ENCODE results near the gene FBL.
"Not testable (repeated sequence)": the region's sequence is repeated elsewhere in the genome, so short reads cannot be mapped to it uniquely, and the experiment has no call there.

The FBL gene

DNA sequence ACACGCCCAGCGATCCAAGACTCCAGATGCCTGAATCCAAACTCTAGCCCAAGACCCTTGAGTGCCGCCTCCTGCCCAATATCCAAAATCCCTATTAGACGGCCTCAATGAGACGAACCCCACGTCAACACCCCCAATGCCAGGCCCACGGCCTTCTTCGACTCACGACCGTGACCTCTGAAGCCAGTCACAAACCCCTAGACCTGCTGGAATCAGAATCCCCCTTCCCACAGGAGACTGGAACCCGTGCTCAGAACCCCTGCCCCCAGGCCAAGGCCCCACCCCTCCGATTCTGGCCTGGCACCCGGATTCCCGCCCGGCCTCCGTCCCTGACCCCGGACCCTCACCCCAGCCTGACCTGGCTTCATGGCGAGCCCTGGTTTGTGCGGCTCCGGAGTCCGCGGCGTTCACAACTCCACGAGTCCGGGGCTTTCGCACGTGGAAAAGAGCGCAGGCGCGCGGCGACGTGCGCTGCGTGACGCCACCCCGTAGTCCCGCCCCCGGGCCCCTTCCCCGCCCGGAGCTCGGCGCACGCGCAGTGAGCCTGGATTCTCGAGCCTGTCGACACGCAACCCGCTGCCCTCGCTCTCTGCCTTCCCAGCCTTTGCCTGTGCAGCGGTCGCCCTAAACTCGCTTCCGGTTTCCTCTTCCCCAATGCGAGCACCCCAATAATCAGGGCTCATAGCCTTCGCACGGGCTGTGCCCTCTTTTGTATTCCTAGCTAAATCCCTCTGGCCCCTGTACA lies at the start of gene FBL:
TSS of gene FBL (minus strand) at position 447 of the 745 bp plus-strand sequence. CDS start at position 368, 79 bp downstream.
- peak; percentile 95 for DNase-seq

DNA sequence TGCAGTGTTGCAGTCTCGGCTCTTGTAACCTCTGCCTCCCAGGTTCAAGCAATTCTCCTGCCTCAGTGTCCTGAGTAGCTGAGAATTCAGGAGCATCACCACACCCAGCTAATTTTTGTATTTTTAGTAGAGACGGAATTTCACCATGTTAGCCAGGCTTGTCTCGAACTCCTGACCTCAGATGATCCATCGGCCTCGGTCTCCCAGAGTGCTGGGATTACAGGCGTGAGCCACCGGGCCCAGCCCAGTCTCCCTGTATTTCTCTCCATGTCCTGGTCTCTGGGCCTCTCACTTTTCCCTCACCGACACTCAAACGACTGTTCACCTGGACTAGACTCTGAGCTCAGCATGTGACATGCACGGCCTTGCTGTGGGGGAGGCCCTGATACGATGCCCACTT lies 48.9 kb upstream of the FBL start:
- DNase-seq, result not testable (repeated sequence)

DNA sequence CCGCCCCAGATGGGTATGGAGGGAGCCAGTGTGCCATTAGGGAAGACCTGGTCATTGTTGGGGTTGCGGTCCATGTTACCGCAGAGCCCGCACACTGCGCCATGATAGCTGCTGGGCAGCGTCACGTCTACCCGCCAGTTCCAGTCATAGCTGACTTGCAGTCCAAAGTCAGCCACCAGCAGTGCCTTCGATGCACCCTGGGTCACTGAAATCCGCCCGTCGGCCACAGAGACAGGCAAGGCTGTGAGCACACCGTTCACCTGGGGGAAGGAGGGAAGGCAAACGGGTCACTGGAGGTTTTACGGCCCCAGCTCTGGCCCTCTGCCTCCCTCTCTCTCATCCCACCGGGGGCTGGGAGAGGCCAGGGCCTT lies 48.0 kb upstream of the FBL start:
- DNase-seq, result not testable (repeated sequence)

DNA sequence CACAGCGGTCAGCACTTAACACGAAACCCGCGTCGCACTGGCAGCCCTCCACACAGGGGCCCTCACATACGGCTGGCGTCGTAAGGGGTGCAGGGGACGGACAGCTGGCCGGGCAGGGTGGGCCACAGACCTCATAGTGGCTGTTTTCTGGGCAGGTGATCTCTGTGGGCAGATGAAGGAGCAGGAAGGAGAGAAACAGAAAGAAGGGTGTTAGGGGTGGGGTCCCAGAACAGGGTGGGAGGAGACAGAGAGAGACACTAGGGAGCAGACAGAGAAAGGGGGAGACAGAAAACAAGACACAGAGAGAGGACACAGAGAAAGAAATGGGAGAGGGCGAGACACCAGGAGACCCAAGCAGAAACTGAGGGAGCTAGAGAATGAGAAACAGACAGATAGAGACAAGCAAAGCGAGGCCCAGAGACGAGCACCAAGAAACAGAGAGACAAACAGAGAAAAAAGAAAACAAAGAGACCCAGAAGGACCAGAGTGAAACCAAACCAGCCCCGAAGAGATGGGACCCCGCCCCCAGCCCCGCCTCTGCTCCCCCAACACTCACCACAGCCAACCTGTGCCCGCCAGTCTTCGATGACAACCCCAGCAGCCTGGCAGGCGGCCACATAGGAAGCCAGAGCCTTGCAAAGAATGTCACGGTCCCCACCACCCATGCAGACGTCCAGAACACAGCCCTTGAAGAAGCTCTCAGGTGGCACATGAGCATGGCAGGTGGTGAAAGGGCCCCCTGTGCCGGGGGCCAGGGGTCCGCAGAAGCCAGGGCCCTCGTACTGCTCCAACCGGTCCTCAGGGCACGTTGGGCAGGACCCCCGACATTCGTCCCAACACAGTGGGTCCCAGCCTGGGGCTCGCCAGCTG lies 47.4 kb upstream of the FBL start:
- DNase-seq, result not testable (repeated sequence)

DNA sequence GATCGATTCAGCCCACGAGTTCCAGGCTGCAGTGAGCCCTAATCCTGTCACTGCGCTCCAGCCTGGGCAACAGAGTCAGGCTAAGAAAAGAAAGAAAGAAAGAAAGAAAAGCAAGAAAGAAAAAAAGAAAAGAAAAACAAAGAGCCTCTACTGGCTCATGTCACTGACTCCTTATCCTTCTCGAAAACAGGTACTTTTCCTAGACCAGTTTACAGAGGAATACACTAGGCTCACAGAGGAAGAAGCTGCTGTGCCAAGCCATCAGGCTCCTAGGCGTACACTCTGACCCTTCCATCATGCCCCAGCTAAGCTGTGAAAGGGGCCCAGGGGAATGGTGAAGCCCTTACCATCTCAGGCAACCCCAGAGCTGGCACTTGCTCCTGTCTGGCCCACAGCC lies 46.3 kb upstream of the FBL start:
- DNase-seq, result not testable (repeated sequence)

DNA sequence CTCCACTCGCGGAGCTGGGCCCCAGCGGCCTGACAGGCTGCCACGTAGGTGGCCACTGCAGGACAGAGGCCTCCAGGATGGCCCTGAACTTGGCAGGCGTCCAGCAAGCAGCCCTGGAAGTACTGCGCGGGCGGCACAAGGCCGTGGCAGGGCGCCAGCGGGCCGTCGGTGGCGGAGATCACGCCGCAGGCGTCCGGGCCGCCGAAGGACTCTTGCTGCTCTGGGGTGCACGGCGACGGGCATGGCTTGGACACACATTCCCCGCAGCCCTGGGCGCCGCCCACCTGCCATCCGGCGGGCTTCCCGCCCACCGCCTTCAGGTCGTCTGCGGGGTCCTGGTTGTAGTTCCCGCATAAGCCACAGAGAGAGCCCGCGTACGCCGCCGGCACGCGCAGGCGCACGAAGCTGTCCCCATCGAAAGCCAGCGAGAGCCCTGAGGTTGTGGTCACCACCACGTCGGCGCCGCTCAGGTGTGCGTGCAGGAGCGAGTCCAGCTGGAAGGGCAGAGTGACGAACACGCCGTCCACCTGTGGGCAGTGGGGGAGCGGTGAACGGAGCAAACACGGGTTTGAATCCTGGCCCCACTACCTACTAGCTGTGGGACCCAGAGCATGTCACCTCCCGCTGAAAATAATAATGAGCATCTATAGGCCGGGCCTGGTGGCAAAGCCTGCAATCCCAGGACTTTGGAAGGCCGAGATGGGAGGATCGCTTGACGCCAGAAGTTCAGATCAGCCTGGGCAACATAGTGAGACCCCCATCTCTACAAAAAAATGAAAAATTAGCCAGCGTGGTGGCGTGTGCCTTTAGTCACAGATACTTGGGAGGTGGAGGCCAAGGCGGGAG lies 45.7 kb upstream of the FBL start:
- peak; percentile 72 for DNase-seq

DNA sequence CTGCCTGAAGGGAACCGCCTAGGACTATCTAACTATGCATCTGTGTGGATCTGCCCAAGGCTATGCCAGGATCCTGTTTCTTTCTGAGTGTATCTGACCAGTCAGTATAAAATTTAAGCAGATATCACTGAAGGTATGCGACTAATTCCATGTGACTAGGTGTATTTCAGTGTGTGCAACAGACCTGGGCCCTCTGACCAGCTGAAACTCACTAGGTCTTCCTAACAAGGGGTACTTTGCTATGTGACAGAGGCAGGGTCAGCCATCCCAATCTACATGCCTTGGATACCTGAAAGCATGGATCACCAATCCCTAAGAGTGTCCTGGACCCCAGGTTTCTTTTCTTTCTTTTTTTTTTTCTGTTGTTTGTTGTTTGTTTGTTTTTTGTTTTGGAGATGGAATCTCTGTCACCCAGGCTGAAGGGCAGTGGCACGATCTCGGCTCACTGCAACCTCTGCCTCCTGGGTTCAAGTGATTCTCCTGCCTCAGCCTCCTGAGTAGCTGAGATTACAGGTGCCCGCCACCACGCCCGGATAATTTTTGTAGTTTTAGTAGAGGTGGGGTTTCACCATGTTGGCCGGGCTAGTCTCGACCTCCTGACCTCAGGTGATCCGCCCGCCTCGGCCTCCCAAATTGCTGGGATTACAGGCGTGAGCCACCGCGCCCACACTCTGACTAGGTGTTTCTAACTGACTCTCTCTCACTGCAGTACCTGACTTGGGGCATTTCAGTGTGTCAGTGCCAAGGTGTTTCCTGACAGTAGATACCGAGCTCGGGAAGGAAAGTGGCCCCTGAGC lies 44.8 kb upstream of the FBL start:
- DNase-seq, result no peak

DNA sequence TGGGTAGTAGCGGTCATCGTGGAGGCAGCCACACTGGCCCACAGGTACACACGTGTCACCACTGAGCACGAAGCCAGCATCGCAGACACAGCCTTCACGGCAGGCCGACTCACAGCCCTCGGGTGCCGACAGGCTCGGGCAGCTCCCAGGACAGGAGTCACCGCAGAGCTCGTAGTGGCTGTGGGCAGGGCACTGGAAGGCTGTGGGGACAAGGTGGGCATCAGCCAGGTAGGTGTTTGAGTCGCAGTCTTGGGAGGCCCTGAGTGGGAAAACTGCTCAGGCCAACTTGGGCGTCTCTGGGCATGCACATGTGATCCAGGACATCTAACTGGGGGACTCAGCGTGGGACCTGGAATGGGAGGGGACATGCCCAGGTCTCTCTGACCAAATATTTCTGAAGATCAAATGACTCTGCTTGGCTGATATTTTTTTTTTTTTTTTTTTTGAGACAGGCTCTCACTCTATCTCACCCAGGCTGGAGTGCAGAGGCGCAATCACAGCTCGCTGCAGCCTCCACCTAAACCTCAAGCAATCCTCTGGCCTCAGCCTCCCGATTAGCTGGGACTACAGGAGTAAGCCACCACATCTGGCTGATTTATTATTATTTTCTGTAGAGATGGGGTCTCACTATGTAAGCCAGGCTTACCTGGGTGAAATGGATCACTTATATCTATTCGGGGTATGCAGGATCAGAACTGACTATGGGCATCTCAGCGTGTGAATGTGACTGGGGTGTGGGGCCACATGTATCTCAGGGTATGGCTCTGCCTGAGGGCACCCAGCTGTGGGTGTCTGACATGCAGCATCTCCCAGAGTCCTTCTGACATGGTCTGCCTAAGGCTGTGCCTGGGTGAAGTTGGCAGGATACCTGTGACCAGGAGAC lies 43.9 kb upstream of the FBL start:
- not testable (repeated sequence) for DNase-seq

DNA sequence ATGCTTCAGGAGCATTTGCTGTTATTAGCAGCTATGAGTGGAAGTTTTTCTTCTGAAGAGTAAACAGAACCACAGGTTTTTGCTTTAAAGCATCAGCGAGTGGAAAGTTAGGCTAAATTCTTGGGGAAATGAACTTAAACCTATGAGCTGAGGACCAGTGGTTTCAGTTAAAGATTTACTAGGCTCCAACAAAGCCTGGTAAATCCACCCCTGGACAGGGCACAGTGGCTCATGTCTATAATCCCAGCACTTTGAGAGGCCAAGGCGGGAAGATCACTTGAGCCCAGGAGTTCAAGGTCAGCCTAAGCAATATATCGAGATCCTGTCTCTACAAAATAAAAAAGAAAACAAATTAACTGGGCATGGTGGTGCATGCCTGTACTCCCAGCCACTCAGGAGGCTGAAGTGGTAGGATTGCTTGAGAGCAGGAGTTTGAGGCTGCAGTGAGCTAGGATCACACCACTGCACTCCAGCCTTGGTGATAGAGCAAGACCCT lies 41.3 kb upstream of the FBL start:
- DNase-seq, result not testable (repeated sequence)

DNA sequence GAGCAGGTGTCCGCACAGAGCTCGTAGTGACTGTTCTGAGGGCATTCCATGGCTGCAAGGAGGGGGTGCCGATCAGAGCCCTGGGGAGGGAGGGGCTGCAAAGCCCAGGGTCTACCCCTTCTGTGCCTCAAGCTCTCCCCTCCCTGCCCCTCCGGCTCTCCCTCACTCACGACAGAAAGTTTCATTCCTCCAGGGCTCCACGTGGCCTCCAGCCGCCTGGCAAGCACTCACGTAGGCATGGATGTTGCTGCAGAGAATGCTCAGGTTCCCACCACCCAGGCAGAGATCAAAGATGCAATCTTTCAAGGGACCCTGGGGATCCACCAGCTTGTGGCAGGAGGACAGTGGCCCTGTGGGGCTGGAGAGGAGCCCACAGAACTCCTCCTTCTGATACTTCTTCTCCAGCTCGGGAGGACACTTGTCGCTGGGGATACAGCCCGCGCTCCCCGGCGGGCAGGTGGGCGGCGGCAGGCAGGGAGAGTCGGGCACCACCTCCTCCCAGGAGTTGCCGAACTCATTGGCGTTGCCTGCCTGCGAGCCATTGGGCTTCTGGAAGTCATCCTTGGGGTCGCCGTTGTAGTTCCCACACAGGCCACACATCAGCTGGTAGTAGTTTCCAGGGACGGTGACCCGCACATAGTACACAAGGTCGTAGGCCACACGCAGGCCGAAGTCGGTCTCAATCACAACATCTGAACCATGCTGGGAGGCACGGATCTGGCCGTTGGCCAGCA lies 39.8 kb upstream of the FBL start:
- not testable (repeated sequence) for DNase-seq

DNA sequence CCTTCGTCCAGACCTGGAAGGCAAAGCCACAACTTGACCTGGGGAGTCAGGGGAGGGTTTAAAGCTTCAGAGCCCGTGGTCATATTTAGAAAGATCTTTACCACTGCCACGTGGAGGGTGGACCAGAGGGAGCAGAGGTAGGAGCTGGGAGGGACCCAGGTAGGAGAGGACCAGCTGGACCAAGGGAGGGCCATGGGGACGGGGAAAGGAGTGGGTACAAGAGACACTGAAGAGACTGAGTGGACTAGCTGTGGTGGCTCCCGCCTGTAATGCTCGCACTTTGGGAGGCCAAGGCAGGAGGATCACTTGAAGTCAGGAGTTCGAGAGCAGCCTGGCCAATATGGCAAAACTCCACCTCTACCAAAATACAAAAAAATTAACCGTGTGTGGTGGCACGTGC lies 38.5 kb upstream of the FBL start:
- not testable (repeated sequence) for DNase-seq

DNA sequence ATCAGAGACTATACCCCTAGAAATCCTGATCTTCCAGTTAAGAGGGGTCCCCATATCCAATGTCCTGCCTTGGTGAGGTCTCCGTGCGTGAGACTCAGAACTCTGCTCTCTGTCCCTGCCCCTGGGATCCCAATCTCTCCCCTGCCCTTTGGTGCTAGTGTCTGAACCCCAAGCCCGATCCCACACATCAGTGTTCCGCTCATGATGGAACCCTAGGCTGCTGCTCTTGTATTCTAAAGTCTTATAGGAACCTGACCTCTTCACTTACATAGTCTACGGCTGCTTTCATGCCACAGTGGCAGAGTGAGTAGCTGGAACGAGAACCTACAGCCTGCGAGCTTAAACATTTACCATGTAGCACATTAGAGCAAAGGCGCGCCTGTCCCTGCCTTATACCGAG lies 36.5 kb upstream of the FBL start:
- DNase-seq, result not testable (repeated sequence)

DNA sequence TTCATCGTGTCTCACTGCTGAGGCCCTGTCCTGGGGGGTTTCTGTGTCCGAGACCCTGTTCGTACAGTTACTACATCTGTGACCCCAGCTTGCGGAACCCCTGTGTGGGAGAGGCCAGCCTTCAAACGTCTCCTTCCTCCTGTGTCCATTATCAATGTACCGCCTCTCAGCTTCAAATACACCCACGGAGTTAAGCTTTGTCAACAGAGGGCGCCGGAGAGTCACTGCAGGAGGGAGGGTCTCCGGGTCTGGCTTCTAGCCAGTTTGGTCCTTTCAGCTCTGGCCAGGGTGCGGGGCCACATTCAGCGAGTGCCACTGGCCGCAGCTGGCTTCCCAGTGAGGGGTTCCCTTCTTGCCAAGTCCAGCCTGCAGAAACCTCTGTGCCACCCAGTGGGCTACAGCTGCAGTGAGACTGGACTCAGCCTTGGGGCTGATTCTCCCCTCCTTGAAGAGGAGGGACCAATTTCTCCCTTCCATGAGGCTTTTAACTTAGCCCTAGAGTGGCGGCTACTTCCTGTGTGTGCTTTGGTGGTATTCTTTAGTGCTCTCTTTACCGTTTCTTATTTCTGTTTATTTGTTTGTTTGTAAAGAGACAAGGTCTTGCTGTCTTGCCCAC lies 35.4 kb upstream of the FBL start:
- DNase-seq, result peak; percentile 56

DNA sequence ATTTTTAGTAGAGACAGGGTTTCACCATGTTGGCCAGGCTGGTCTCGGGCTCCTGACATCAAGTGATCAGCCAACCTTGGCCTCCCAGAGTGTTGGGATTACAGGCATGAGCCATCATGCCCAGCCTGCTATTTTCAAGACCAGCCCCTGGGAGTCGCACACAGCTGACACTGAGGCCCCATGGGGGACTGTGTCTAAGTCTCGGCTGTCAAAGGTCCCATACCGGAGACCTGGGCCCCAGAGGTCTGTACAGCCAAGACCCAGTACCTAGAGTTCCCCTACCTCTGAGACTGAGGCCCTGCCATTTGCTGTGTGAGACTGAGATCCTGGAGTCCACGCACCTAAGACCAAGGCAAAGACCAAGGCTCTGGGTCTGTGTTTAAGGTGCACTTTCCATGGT lies 34.1 kb upstream of the FBL start:
- DNase-seq, result not testable (repeated sequence)

DNA sequence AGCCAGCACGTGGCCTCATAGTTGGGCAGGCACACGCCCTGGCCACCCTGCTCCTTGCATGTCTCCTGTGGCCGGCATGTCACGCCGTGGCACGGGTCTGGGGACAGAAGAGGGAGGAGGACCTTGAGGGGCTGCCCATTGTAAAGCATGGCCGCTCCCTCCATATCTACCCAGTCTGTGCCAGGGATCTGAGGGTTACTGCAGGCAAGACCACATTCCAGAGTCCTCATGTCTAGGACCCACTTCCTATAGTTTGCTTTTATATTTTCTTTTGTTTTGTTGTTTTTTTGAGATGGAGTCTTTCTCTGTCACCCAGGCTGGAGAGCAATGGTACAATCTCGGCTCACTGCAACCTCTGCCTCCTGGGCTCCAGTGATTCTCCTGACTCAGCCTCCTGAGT lies 33.6 kb upstream of the FBL start:
- not testable (repeated sequence) for DNase-seq

DNA sequence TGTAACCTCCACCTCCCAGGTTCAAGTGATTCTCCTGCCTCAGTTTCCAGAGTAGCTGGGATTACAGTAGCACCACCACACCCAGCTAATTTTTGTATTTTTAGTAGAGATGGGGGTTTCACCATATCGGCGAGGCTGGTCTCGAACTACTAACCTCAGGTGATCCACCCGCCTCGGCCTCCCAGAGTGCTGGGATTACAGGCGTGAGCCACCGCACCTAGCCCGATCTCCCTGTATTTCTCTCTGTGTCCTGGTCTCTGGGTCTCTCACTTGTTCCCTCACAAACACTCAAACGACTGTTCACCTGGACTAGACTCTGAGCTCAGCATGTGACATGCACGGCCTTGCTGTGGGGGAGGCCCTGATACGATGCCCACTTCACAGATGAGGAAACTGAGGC lies 32.7 kb upstream of the FBL start:
- not testable (repeated sequence) for DNase-seq

DNA sequence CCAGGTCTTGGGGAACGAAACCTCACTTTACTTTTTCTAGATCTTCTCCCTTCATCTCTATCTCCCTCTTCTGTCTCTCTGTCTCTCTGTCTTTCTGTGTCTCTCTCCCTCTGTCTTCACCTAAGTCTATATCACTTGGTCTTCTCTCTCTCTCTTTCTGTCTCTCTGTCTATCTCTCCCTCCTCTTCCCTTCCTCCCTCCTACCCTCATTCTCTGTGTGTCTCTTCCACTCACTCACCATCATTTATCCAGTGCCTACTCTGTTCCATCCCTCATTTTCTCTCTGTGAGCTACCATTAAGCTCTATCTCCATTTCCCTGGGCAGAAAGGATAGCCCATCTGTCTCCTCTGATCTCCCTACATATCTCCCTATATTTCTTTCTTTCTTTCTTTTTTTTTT lies 32.2 kb upstream of the FBL start:
- DNase-seq, result no peak

DNA sequence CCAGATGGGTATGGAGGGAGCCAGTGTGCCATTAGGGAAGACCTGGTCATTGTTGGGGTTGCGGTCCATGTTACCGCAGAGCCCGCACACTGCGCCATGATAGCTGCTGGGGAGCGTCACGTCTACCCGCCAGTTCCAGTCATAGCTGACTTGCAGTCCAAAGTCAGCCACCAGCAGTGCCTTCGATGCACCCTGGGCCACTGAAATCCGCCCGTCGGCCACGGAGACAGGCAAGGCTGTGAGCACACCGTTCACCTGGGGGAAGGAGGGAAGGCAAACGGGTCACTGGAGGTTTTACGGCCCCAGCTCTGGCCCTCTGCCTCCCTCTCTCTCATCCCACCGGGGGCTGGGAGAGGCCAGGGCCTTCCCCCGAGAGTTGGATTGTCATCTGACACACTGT lies 31.8 kb upstream of the FBL start:
- not testable (repeated sequence) for DNase-seq

DNA sequence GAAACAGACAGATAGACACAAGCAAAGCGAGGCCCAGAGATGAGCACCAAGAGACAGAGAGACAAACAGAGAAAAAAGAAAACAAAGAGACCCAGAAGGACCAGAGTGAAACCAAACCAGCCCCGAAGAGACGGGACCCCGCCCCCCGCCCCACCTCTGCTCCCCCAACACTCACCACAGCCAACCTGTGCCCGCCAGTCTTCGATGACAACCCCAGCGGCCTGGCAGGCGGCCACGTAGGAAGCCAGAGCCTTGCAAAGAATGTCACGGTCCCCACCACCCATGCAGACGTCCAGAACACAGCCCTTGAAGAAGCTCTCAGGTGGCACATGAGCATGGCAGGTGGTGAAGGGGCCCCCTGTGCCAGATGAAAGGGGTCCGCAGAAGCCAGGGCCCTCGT lies 31.3 kb upstream of the FBL start:
- DNase-seq, result not testable (repeated sequence)

DNA sequence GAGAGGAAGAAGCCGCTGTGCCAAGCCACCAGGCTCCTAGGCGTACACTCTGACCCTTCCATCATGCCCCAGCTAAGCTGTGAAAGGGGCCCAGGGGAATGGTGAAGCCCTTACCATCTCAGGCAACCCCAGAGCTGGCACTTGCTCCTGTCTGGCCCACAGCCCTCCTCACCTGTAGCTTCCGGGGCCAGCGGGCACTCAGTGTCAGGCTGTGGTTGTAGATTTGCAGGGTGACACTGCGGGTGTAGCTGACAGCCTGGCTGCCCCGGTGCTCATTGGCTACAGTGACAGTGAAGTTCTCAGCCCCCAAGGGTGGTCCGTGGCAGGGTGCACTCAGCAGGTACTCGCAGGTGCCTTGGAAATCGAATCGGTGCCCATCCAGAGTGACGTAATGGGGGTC lies 30.3 kb upstream of the FBL start:
- not testable (repeated sequence) for DNase-seq
